ENCODE data around the gene IDH3B.
"Not testable (repeated sequence)": the region's sequence is repeated elsewhere in the genome, so short reads cannot be mapped to it uniquely, and the experiment has no call there.

The IDH3B gene

DNA sequence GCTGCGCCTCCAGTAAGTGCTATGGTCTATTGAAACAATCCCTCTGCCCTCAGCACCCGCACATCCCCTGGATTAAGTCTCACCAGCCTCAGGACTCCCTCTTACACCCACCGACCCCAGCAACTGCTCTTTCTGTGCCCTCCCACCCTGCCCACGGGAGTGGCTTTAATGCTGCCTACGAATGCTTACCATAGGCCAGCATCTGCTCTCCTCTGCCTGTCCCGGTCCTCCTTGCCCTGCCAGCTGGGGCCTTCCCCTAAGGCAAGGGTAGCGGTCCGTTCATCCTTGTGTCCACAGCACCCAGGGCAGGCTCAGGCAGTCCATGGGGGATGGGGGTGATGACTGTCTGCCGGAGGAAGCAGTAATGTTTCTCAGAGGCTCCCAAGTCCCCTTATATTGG, 32.6 kb upstream of the IDH3B start:
- TF ChIP-seq, protein P1, sequence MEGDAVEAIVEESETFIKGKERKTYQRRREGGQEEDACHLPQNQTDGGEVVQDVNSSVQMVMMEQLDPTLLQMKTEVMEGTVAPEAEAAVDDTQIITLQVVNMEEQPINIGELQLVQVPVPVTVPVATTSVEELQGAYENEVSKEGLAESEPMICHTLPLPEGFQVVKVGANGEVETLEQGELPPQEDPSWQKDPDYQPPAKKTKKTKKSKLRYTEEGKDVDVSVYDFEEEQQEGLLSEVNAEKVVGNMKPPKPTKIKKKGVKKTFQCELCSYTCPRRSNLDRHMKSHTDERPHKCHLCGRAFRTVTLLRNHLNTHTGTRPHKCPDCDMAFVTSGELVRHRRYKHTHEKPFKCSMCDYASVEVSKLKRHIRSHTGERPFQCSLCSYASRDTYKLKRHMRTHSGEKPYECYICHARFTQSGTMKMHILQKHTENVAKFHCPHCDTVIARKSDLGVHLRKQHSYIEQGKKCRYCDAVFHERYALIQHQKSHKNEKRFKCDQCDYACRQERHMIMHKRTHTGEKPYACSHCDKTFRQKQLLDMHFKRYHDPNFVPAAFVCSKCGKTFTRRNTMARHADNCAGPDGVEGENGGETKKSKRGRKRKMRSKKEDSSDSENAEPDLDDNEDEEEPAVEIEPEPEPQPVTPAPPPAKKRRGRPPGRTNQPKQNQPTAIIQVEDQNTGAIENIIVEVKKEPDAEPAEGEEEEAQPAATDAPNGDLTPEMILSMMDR (IDR thresholded peaks at IDR 0.05; ENCODE audit: low read depth, low read length) = no peak
- no peaks in the 10 kb centered on the region for H3K9me3 ChIP-seq (ENCODE audit: severe bottlenecking)
- no peaks in the 10 kb centered on the region for H3K27me3 ChIP-seq (ENCODE audit: insufficient read depth, low read depth, severe bottlenecking)
- no peak overlapping the region for H3K27ac ChIP-seq
- no peak overlapping the region for H3K4me3 ChIP-seq (ENCODE audit: low read depth, low read length)
- no peaks in the 10 kb centered on the region; the same call in 1 of the 2 replicates for H3K36me3 ChIP-seq
- no peak for DNase-seq

- not testable (repeated sequence) for DNase-seq; H3K36me3 ChIP-seq; H3K4me3 ChIP-seq (ENCODE audit: low read depth, low read length); H3K27ac ChIP-seq; H3K27me3 ChIP-seq (ENCODE audit: insufficient read depth, low read depth, severe bottlenecking); H3K9me3 ChIP-seq (ENCODE audit: severe bottlenecking)
Observed at GRCh38 chr20:2695984-2696525, 32.0 kb upstream of the IDH3B start.

GRCh38 chr20:2695206-2695983, 31.4 kb upstream of the IDH3B start:
- TF ChIP-seq, protein P1 (IDR thresholded peaks at IDR 0.05; ENCODE audit: low read depth, low read length) = no peak
- Histone ChIP-seq H3K27ac (no peak overlapping the region), H3K9me3 (ENCODE audit: severe bottlenecking) (no peaks in the 10 kb centered on the region), H3K27me3 (ENCODE audit: insufficient read depth, low read depth, severe bottlenecking) (no peaks in the 10 kb centered on the region), H3K36me3 (no peaks in the 10 kb centered on the region; the same call in 1 of the 2 replicates), H3K4me3 (ENCODE audit: low read depth, low read length) (no peak overlapping the region)
- DNase-seq = no peak

GRCh38 chr20:2694519-2694918, 30.5 kb upstream of the IDH3B start:
- Histone ChIP-seq H3K4me3 (ENCODE audit: low read depth, low read length) (no peak overlapping the region), H3K27ac (no peak overlapping the region), H3K27me3 (ENCODE audit: insufficient read depth, low read depth, severe bottlenecking) (no peaks in the 10 kb centered on the region), H3K9me3 (ENCODE audit: severe bottlenecking) (no peaks in the 10 kb centered on the region), H3K36me3 (no peaks in the 10 kb centered on the region; the same call in 1 of the 2 replicates)
- DNase-seq = no peak
- TF ChIP-seq, protein P1 (IDR thresholded peaks at IDR 0.05; ENCODE audit: low read depth, low read length) = no peak

- H3K27ac ChIP-seq = no peak overlapping the region
- DNase-seq = no peak
- H3K9me3 ChIP-seq (ENCODE audit: severe bottlenecking) = no peaks in the 10 kb centered on the region
- H3K27me3 ChIP-seq (ENCODE audit: insufficient read depth, low read depth, severe bottlenecking) = no peaks in the 10 kb centered on the region
- H3K36me3 ChIP-seq = no peaks in the 10 kb centered on the region; the same call in 1 of the 2 replicates
- TF ChIP-seq, protein P1 (IDR thresholded peaks at IDR 0.05; ENCODE audit: low read depth, low read length) = no peak
- H3K4me3 ChIP-seq (ENCODE audit: low read depth, low read length) = peak overlapping the region; percentile 59
Observed at GRCh38 chr20:2694008-2694471, 30.0 kb upstream of the IDH3B start.

DNA sequence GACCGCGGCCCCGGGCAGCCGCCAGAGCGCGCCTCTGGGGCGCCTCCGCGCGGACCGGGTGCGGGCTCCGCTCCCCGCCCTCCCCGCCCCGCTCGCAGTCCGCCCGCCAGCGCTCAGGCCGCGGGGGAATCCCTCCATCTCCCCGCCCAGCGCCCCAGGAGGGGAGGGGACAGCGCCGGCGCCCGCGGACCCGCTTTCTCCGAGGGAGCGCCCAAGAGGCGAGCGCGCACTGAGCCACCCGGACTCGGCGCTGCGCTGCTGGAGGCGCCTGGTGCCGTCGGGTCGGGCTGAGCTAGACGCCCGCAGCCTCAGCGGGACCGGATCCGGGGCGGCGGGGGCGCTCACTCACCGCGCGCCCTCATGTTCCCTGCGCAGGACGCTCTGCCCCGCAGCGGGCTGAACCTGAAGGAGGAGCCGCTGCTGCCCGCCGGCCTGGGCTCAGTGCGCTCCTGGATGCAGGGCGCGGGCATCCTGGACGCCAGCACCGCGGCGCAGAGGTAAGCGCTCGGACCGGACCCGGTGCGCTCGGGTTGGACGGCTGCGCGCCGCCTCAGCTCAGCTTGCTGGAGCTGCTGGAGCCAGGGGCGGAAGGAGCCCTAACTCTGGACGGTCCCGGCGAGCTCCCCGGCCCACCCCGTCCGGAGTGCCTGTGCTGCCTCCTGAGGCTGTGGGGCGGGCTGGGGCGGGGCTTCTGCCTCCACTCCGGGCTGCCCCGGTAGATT, 29.4 kb upstream of the IDH3B start:
- Histone ChIP-seq H3K36me3 (no peaks in the 10 kb centered on the region; the same call in 1 of the 2 replicates), H3K27me3 (ENCODE audit: insufficient read depth, low read depth, severe bottlenecking) (no peaks in the 10 kb centered on the region), H3K9me3 (ENCODE audit: severe bottlenecking) (no peaks in the 10 kb centered on the region), H3K4me3 (ENCODE audit: low read depth, low read length) (peak overlapping the region; percentile 59), H3K27ac (peak overlapping the region; percentile 35)
- TF ChIP-seq, protein P1 (IDR thresholded peaks at IDR 0.05; ENCODE audit: low read depth, low read length) = no peak
- peak; percentile 75 for DNase-seq

All from WERI-Rb-1 (cell line).